Neural progenitor cell (in vitro differentiated cells): ENCODE data around the gene MARCKSL1. TPM values are rescaled to one million over a fixed set of nuclear protein-coding genes. Genes with fewer than 3 reads are reported as not detected.

Experiments used
- DNase-seq: peaks from one replicate; pipeline ENCODE4 v3.0.0-alpha.2; 2016; ENCODE audit warnings: low spot score
- H2AFZ ChIP-seq: fragments of 200-600 bp; sonication (generic); replicated peaks from 2 replicates; pipeline ENCODE4 v1.6.1; 2016; ENCODE audit warnings: antibody characterized with exemption
- H3F3A ChIP-seq: fragments of 200-600 bp; sonication (generic); 2 replicates; pipeline ENCODE4 v1.6.1; 2016; ENCODE audit warnings: antibody characterized with exemption, low read depth
- H3K27ac ChIP-seq: fragments of 200-600 bp; sonication (generic); 2 replicates; pipeline ENCODE4 v1.5.1; 2016; ENCODE audit warnings: mild to moderate bottlenecking
- H3K27me3 ChIP-seq: fragments of 200-600 bp; sonication (generic); 2 replicates; pipeline ENCODE4 v1.6.1; 2016; ENCODE audit warnings: mild to moderate bottlenecking, moderate library complexity
- H3K36me3 ChIP-seq: fragments of 200-600 bp; sonication (generic); 2 replicates; pipeline ENCODE4 v1.5.1; 2016
- H3K4me1 ChIP-seq: fragments of 200-600 bp; sonication (generic); 2 replicates; pipeline ENCODE4 v1.6.1; 2016; ENCODE audit warnings: mixed run types
- H3K4me2 ChIP-seq: fragments of 200-600 bp; sonication (generic); 2 replicates; pipeline ENCODE4 v1.6.1; 2016
- H3K4me3 ChIP-seq: fragments of 200-600 bp; sonication (generic); 2 replicates; pipeline ENCODE4 v1.5.1; 2016
- H3K79me2 ChIP-seq: fragments of 200-600 bp; sonication (generic); 2 replicates; pipeline ENCODE4 v1.6.1; 2016; ENCODE audit warnings: low read depth
- H3K9ac ChIP-seq: fragments of 200-600 bp; sonication (generic); 2 replicates; pipeline ENCODE4 v1.6.1; 2016
- H3K9me3 ChIP-seq: fragments of 200-600 bp; sonication (generic); 2 replicates; pipeline ENCODE4 v1.5.1; 2016; ENCODE audit warnings: low read depth
- H4K20me1 ChIP-seq: fragments of 200-600 bp; sonication (generic); 2 replicates; pipeline ENCODE4 v1.6.1; 2016; ENCODE audit warnings: low read depth
- H3K27ac Mint-ChIP-seq: 3 replicates; pipeline ENCODE4 v1.8.0; 2021; ENCODE audit warnings: mixed read lengths
- H3K27me3 Mint-ChIP-seq: 2 replicates; pipeline ENCODE4 v1.8.0; 2022; ENCODE audit warnings: low read depth, mild to moderate bottlenecking, inconsistent platforms, moderate library complexity, mixed read lengths; ENCODE audit not compliant: insufficient read depth
- H3K36me3 Mint-ChIP-seq: 3 replicates; pipeline ENCODE4 v1.8.0; 2021; ENCODE audit warnings: mixed read lengths
- H3K4me1 Mint-ChIP-seq: 3 replicates; pipeline ENCODE4 v1.8.0; 2021; ENCODE audit warnings: mixed read lengths
- H3K4me3 Mint-ChIP-seq: 3 replicates; pipeline ENCODE4 v1.8.0; 2021; ENCODE audit warnings: mild to moderate bottlenecking, moderate library complexity, mixed read lengths
- H3K9me3 Mint-ChIP-seq: 3 replicates; pipeline ENCODE4 v1.8.0; 2020; ENCODE audit warnings: mixed read lengths
- CTCF ChIP-seq: fragments of 200-600 bp; sonication (generic); IDR thresholded peaks from 2 replicates; pipeline ENCODE4 v1.5.1; 2017; ENCODE audit warnings: antibody characterized with exemption, mild to moderate bottlenecking
- EZH2 ChIP-seq: fragments of 200-600 bp; sonication (generic); IDR thresholded peaks from 2 replicates; pipeline ENCODE4 v1.6.1; 2017; ENCODE audit warnings: antibody characterized with exemption, mild to moderate bottlenecking, moderate library complexity
- EZH2phosphoT487 ChIP-seq: fragments of 200-600 bp; sonication (generic); IDR thresholded peaks from 2 replicates; pipeline ENCODE4 v1.6.1; 2017; ENCODE audit warnings: antibody characterized with exemption
- total RNA-seq: library from RNA; depleted of rRNA; stranded (reverse); fragments of >200 nt; gene quantifications from 2 replicates; pipeline ENCODE4 v1.2.3, GENCODE V29; 2015; ENCODE audit warnings: low replicate concordance

The MARCKSL1 gene
- total RNA-seq, 1 donor from 2014 or later = 258 TPM

- H3K4me3 Mint-ChIP-seq = peak overlapping the region; percentile 49
- H3K36me3 ChIP-seq = peaks cover 6% of the 10 kb centered on the region
Observed at GRCh38 chr1:32329931-32330466, 6.0 kb downstream of the MARCKSL1 start.

GRCh38 chr1:32327204-32327603 is 8.8 kb downstream of the MARCKSL1 start:
- peaks cover 53% of the 10 kb centered on the region for H4K20me1 ChIP-seq
- H3K4me2 ChIP-seq = no peak overlapping the region
- Mint-ChIP-seq H3K4me3 (no peak overlapping the region), H3K4me1 (peaks cover 13% of the 10 kb centered on the region), H3K9me3 (no peaks in the 10 kb centered on the region), H3K27ac (no peak overlapping the region), H3K27me3 (peaks cover 19% of the 10 kb centered on the region), H3K36me3 (peaks cover 32% of the 10 kb centered on the region)
- H3K27ac ChIP-seq = no peak overlapping the region
- no peaks in the 10 kb centered on the region for H3K9me3 ChIP-seq
- no peaks in the 10 kb centered on the region for H3K36me3 ChIP-seq
- H3K9ac ChIP-seq = no peak overlapping the region
- peaks cover 29% of the 10 kb centered on the region for H3F3A ChIP-seq
- H3K79me2 ChIP-seq = no peaks in the 10 kb centered on the region
- no peak for TF ChIP-seq EZH2
- no peak for TF ChIP-seq EZH2phosphoT487
- no peak for TF ChIP-seq CTCF
- H2AFZ ChIP-seq = no peak overlapping the region
- no peaks in the 10 kb centered on the region for H3K4me1 ChIP-seq
- no peaks in the 10 kb centered on the region for H3K27me3 ChIP-seq
- no peak overlapping the region for H3K4me3 ChIP-seq
- no peak for DNase-seq

More at GRCh38 chr1:32329931-32330466, 6.0 kb downstream of the MARCKSL1 start:
- H3K4me2 ChIP-seq = no peak overlapping the region
- no peak overlapping the region for H3K27ac Mint-ChIP-seq
- H4K20me1 ChIP-seq = peaks cover 64% of the 10 kb centered on the region
- H3K4me1 Mint-ChIP-seq = peaks cover 30% of the 10 kb centered on the region
- H3K27me3 Mint-ChIP-seq = peaks cover 27% of the 10 kb centered on the region
- no peaks in the 10 kb centered on the region for H3K27me3 ChIP-seq
- H3K4me3 ChIP-seq = no peak overlapping the region
- H3K9me3 ChIP-seq = no peaks in the 10 kb centered on the region
- TF ChIP-seq CTCF = no peak
- no peak for TF ChIP-seq EZH2phosphoT487
- TF ChIP-seq EZH2 = no peak
- no peak overlapping the region for H2AFZ ChIP-seq
- peaks cover 13% of the 10 kb centered on the region for H3K4me1 ChIP-seq
- H3K9ac ChIP-seq = no peak overlapping the region
- peaks cover 44% of the 10 kb centered on the region for H3K36me3 Mint-ChIP-seq
- H3K27ac ChIP-seq = no peak overlapping the region
- no peaks in the 10 kb centered on the region for H3K9me3 Mint-ChIP-seq
- no peak for DNase-seq
- H3K79me2 ChIP-seq = peaks cover 25% of the 10 kb centered on the region
- H3F3A ChIP-seq = peaks cover 57% of the 10 kb centered on the region

- Histone ChIP-seq H3K27ac (no peak overlapping the region), H4K20me1 (peaks cover 26% of the 10 kb centered on the region), H3K36me3 (no peaks in the 10 kb centered on the region), H3K79me2 (no peaks in the 10 kb centered on the region), H3K27me3 (no peaks in the 10 kb centered on the region), H3K4me1 (no peaks in the 10 kb centered on the region), H3K4me3 (no peak overlapping the region), H2AFZ (no peak overlapping the region), H3K9me3 (no peaks in the 10 kb centered on the region), H3F3A (peaks cover 4% of the 10 kb centered on the region), H3K9ac (no peak overlapping the region), H3K4me2 (no peak overlapping the region)
- TF ChIP-seq EZH2 (no peak), EZH2phosphoT487 (no peak), CTCF (no peak)
- Mint-ChIP-seq H3K4me3 (no peak overlapping the region), H3K27me3 (peaks cover 4% of the 10 kb centered on the region), H3K9me3 (no peaks in the 10 kb centered on the region), H3K4me1 (peaks cover under 1% of the 10 kb centered on the region), H3K27ac (no peak overlapping the region), H3K36me3 (peaks cover 8% of the 10 kb centered on the region)
- DNase-seq = no peak
Observed at GRCh38 chr1:32321712-32322291, 14.2 kb downstream of the MARCKSL1 start.
